ENCODE results near the gene MIF. TPM values are rescaled to one million over a fixed set of nuclear protein-coding genes. Genes with fewer than 3 reads are reported as not detected.
"Not testable (repeated sequence)": the region's sequence is repeated elsewhere in the genome, so short reads cannot be mapped to it uniquely, and the experiment has no call there.

Gene MIF
- polyA plus RNA-seq, 12 donors: 78.2 to 238 (median 118) TPM; not detected in 1

DNA sequence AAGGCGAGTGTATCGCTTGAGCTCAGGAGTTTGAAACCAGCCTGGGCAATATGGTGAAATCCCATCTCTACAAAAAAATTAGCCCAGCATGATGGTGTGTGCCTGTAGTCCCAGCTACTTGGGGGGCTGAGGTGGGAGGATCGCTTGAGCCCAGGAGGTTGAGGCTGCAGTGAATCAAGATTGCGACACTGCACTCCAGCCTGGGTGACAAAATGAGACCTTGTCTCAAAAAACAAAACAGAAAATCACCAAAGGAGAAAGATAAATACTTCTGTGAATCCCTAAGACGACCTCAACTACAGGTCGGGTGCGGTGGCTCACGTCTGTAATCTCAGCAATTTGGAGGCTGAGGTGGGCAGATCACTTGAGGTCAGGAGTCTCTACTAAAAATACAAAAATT, 34.0 kb upstream of the MIF start:
- not testable (repeated sequence) for DNase-seq

DNA sequence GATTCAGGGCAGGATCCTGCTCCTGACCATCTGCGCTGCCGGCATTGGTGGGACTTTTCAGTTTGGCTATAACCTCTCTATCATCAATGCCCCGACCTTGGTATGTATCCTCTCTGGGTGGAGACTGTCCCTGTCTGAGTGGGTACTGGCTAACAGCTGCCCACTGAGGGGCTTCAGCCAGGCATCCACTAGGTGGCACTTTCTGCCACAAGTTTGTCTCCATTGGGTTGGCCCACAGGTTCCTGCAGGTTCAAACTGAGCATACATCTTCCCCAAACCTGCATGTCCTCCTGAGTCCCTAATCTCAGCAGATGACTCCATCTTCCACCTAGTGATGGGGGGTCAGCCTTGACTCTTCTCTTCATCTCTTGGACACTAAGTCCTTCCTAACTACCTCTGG, 32.1 kb upstream of the MIF start:
- DNase-seq: no peak

DNA sequence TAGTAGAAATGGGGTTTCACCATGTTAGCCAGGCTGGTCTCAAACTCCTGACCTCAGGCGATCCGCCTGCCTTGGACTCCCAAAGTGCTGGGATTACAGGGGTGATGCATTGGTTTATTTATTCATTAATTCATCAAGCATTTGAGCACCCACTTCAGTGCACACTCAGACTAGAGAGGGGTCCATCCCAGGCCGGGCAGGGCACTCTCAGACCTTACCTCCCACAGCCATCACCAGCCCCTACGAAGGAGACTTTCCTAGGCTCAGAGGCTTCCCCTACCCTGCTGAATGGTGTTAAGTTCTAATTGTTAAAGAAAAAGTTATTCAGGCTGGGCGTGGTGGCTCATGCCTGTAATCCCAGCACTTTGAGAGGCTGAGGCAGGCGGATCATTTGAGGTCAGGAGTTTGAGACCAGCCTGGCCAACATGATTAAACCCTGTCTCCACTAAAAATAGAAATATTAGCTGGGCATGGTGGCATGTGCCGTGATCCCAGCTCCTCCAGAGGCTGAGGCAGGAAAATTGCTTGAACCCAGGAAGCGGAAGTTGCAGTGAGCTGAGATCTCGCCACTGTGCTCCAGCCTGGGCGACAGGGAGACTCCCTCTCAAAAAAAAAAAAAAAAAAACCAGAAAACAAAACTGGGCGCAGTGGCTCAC, 29.6 kb upstream of the MIF start:
- DNase-seq: not testable (repeated sequence)

DNA sequence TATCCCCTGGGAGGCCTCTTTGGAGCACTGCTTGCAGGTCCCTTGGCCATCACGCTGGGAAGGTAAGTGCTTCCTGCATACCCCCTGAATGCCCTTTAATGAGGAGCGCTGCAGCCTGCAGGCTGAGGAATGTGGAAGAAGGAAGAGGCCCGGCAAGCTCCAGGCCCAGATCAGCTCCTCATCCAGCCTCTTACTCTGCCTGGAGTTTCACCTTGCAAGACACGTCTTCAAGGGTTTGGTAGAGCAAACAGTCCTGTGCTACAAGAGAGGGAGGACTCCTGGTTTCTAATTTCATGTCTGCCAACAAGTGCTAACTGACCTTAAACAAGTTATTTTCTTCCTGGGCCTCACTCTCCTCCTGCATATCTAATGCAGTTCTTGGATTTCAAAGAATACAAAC, 25.6 kb upstream of the MIF start:
- DNase-seq: no peak

DNA sequence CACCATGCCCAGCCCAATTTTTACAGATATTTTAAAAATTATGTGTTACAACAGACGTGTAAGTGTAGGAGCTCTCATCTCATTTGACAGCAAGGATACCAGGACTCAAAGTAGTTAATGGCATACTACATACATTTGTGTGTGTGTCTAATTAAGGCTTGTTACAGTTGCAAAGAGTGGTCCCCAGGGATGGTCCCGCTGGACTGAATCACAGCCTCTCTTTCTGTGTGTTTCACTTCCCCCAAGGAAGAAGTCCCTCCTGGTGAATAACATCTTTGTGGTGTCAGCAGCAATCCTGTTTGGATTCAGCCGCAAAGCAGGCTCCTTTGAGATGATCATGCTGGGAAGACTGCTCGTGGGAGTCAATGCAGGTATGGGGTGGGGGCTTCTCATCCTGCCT, 19.3 kb upstream of the MIF start:
- DNase-seq: no peak

DNA sequence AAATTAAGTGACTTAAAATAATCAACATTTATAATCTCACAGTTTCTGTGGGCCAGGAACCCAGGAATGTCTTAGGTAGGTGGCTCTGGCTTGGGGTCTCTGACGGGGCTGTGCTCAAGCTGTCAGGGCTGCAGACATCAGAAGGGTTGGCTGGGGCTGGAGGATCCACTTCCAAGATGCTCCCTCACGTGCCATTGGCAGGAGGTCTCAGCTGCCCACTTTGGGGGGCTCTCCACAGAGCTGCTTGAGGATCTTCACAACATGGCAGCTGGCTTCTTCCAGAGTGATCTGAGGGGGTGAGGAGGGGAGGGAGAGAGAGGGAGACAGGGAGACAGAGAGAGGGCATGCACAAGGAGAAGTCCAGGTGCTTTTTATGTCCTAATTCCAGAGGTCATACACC, 18.4 kb upstream of the MIF start:
- DNase-seq: no peak

DNA sequence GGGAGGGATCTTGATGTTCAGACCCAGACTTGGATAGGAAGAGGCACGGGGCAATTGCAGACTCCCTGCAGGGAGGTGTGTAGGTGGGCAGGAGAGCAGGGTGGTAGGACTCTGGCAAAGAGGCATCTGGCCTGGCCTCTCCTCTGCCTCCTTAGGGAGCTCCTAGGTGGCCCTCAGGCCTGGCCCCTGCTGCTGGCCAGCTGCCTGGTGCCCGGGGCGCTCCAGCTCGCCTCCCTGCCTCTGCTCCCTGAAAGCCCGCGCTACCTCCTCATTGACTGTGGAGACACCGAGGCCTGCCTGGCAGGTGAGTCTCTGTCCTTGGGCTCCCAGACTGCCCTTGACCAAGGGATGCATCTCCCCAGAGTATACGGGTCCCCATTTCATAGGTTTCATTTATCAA, 16.6 kb upstream of the MIF start:
- no peak for DNase-seq

DNA sequence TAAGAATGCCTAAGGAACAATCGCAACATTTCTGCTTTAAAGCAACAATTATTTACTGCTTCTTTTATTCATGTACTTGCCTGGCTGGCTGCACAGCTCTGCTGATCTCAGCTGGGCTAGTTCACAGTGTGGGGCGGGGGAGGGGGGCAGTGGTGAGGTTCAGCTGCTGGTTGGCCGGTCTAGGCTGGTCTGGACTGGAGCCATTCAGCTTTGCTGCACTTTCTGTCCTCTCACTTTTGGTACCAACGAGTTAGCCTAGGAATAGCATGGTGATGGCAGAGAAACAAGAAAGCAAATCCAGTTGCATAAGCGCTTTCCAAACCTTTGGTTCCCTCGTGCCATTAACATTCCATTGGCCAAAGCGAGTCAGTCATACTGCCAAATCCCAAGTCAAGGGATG, 16.0 kb upstream of the MIF start:
- no peak for DNase-seq

DNA sequence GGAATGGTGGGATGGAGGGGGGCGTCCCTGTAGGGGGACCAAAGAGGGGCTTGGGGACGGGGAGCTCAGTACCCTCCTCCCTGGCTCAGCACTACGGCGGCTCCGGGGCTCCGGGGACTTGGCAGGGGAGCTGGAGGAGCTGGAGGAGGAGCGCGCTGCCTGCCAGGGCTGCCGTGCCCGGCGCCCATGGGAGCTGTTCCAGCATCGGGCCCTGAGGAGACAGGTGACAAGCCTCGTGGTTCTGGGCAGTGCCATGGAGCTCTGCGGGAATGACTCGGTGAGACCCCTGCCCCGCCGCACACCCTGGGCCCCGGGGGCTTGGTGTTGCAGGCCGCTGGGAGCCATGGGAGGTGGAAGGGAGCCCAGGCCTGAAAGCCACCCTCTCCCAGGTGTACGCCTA, 11.8 kb upstream of the MIF start:
- no peak for DNase-seq

DNA sequence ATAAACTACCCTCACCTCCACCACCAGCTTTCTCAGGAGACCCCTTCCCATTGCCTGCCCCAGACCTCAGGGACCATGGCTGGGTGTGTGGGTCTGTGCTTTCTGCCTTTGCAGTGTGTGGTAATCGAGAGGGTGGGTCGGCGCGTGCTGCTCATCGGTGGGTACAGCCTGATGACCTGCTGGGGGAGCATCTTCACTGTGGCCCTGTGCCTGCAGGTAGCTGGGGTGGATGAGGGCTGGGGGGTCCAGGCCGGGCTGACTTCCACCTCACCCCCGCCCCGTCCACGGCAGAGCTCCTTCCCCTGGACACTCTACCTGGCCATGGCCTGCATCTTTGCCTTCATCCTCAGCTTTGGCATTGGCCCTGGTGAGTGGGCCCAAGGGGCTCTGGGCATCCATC, 10.5 kb upstream of the MIF start:
- no peak for DNase-seq

DNA sequence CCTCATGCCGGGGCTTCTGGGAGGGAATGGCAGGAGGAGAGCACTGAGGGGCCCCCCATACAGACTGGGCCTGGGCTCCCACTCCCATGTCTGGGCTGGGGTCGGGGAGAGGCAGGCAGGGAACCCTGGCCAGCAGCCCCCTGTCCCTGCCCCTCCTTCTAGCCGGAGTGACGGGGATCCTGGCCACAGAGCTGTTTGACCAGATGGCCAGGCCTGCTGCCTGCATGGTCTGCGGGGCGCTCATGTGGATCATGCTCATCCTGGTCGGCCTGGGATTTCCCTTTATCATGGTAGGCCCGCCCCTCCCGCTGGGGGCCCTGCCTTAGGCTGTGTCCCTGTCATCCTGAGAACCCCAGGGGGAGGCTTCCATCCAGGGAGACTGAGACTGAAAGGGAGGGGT, 10.0 kb upstream of the MIF start:
- DNase-seq: no peak

DNA sequence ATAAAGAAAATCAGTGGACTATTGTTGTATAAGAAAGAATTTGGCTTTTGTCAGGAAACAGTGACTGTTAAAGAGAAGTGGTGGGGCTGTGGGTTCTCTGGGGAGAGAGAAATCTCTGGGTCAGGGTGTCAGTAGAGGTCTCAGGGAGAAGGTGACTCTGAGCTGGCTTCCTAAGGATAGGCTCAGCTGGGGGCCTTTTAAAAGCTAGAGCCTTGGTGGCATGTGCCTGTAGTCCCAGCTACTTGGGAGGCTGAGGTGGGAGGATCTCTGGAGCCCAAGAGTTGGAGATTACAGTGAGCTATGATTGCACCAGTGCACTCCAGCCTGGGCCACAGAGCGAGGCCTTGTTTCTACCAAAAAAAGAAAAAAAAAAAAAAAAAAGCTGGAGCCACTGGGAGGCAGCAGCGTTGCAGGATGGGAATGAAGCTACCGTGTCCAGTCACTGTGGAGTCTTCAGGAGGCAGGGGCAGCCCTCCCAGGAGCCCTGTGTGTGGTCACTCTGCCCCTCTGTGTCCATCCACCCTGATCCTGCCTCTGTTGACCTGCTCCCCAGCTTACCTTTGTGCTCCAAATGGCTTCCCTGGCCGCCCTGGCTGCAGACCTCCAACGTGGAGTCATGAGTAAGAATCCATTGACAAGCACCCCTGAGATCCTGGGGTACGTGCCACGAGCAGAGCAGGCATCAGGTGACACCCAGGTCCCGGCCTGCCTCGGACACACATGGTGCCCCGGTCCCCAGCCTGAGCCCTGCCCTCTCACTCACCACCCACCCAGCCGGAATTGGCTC, 5.4 kb upstream of the MIF start:
- no peak for DNase-seq

DNA sequence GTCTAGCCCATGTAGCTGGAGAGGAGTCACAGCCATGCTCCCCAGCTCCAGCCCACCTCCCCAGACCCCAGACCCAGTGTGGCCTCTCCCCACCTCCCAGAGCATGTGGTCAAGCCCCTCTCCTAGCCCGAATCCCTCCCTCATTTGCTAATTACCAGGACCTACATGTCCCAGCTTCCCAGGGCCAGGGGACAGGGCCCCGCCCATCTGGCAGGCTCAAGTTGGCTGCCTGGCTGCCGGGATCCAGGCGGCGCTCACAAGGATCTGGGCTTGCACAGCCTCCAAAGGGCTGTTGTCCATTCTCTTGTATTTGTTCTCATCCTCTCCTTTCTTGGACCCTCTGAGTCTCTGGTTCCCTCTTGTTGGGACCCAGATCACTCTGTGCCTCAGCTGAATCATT, 4.6 kb upstream of the MIF start:
- DNase-seq: no peak

DNA sequence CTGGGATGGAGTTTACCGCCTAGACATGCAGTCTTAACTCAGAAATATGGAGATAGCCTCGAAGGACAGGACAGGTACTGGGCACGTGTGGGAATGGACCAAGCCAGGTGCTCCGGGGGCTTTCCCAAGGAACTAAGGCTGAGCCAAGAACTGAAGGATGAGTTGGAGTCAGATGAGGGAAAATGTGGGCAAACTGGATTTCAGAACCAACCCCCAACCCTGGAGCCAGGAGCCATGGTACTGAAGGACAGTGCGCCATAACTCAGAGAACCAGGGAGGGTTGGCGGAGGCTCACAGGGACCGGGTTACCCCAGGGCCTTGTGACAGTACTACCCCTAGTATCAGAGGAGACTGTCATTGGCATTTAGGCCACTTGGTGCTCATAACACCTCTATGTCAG, 2.5 kb upstream of the MIF start:
- DNase-seq: no peak

DNA sequence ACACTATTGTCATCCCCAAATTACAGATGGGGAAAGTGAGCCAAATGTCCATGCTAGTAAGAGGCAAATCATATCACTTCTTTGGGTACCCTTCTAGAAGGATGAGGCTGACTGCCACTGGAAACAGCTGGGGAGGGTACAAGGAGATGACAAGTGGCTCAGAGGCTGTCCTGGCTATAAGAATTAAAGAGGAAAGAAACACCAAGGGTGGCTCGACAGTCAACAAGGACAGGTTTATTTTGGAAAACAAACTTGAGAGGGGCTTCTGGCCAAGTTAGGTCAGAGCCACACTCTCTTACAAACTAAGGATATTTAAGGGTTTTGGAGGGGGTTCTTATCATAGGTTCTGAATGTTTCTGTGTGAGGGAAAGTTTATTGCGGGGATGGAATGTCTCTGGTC, 2.1 kb upstream of the MIF start:
- no peak for DNase-seq

DNA sequence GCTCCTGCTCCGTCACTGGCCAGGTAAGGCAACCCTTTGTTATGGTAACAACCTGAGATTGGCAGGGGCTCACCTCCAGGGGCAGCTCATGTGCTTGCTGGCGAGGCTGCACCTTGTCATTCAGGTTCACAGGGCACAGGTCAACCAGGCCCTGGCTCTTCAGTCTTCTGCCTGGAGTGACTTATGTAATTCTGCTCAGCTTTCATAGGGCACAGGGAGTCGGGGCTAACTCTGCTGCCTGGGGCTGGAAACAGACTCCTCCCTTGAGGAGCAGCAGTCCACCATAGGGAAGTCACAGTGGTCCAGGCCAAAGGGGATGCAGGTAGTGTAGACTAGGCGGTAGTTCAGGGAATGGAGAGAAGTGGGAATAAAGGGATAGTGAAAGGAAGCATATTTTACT, 1.5 kb upstream of the MIF start:
- DNase-seq: no peak

DNA sequence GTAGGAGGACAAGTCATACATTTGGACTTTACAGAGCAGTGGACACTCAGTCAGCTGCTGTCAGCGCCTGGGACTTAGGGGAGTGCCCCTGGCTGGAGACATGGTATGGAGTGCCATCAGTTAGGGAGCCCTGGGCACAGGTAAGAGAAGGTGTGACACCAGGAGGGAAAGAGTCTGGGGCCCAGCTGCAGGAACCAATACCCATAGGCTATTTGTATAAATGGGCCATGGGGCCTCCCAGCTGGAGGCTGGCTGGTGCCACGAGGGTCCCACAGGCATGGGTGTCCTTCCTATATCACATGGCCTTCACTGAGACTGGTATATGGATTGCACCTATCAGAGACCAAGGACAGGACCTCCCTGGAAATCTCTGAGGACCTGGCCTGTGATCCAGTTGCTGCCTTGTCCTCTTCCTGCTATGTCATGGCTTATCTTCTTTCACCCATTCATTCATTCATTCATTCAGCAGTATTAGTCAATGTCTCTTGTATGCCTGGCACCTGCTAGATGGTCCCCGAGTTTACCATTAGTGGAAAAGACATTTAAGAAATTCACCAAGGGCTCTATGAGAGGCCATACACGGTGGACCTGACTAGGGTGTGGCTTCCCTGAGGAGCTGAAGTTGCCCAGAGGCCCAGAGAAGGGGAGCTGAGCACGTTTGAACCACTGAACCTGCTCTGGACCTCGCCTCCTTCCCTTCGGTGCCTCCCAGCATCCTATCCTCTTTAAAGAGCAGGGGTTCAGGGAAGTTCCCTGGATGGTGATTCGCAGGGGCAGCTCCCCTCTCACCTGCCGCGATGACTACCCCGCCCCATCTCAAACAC, 850 bp upstream of the MIF start:
- no peak for DNase-seq

DNA sequence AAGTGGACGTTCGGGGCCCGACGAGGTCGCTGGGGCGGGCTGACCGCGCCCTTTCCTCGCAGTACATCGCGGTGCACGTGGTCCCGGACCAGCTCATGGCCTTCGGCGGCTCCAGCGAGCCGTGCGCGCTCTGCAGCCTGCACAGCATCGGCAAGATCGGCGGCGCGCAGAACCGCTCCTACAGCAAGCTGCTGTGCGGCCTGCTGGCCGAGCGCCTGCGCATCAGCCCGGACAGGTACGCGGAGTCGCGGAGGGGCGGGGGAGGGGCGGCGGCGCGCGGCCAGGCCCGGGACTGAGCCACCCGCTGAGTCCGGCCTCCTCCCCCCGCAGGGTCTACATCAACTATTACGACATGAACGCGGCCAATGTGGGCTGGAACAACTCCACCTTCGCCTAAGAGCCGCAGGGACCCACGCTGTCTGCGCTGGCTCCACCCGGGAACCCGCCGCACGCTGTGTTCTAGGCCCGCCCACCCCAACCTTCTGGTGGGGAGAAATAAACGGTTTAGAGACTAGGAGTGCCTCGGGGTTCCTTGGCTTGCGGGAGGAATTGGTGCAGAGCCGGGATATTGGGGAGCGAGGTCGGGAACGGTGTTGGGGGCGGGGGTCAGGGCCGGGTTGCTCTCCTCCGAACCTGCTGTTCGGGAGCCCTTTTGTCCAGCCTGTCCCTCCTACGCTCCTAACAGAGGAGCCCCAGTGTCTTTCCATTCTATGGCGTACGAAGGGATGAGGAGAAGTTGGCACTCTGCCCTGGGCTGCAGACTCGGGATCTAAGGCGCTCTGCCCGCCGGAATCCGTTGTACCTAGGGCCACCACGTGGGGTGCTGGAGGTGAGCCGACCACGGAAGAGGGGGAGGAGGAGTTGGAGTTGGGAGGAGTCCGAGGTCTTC, 771 bp downstream of the MIF start:
- peak; percentile 55 for DNase-seq

DNA sequence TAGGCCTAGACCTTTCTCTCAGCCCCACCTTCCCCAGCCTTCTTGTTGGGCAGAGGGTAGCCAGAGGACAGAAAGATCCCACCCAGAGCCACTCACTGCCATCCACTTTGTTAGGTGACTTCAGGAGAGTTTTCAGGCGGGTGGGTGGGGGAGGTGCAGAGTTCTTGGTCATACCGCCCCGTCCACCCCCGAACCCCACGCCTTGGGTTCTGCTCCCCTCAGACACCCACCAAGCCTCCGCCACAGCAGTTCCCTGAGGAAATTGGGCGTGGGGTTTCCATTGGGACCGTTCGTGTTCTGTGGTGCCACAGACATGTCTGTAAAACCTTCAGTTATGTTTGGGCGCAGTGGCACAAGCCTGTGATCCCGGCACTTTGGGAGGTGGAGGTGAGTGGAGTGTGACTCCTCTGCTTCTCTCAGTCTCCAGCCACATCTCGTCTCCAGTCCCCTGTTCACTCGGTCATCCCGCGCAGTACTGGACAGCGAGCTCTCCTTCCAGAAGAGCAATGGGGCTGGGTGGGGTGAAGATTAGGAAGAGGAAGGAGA, 1.5 kb downstream of the MIF start:
- no peak for DNase-seq

DNA sequence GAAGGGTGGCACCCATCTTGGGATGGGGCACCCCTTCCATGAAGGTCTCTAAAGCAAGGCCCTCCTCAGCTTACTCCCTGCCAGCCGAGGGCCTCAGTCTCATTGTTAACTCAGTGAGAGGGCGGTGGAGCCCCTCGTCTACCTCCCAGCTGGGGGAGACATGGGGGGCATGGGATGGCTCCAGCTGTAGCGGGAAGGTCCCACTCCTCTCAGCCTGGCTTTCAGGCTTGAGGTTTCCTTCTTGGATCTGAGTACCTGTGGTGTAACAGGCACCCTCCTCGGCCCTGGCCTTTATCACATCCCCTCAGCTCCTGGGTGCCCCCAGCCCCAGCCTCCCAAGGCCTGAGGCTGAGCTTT, 2.0 kb downstream of the MIF start:
- DNase-seq: no peak

DNA sequence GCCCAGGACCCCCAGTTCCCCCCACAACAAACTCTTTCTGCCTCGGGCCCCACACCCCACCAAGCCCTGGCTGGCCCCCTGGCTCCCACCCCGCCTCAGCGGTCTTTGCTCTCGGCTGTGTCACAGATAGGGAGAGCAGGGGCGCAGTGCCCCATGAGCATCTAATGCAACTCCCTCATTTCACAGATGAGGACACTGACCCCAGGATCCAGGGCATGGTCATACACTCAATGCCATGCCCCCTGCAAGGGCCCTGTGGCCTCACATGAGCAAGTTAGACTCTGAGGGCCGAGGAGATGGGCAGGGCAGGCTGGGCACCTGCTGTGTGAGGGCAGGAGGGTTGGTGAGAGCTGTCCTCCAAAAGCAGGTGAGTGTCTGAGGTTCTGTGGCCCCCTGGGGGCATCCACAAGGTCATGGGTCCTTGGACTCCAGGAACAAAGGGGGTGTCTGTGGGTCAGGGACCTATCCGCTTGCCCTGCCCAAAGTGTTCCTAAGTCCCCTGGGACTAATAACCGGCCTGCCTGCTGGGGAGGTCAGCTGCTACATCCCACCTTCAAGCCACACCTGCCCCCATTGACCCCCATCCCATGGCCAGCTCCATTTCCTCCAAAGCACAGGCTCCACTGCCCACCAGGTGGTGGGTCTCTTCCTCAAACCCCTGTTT, 2.5 kb downstream of the MIF start:
- DNase-seq: no peak

All from muscle of arm (tissue), 12 donors.